DMS79 treated with DMSO at 0.1 percent for 48 hours (cell line): ENCODE data around the gene NPEPPS.

ENCODE experiments used
- DNase-seq: peaks from one replicate; lab custom pipeline; 2025; lab: John Stamatoyannopoulos, UW

The NPEPPS gene

GRCh38 chr17:47663912-47664623 is 133.2 kb downstream of the NPEPPS start:
- peak; percentile 64 for DNase-seq

- DNase-seq: no peak
Measured at GRCh38 chr17:47664624-47664941, 133.7 kb downstream of the NPEPPS start.

- no peak for DNase-seq
Measured at GRCh38 chr17:47665655-47666054, 134.7 kb downstream of the NPEPPS start.

- DNase-seq: no peak
Measured at GRCh38 chr17:47669081-47669480, 138.2 kb downstream of the NPEPPS start.

GRCh38 chr17:47670064-47670463 is 139.2 kb downstream of the NPEPPS start:
- no peak for DNase-seq
